GM12865 (cell line): ENCODE data around the gene IDH2.

ENCODE experiments used
- DNase-seq: peaks from one replicate; pipeline ENCODE4 v3.0.0; 2010; ENCODE audit warnings: low read depth
- H3K4me3 ChIP-seq: 2 replicates; pipeline ENCODE4 v1.5.1; 2011; ENCODE audit warnings: mild to moderate bottlenecking, low read depth, low read length, control low read depth
- CTCF ChIP-seq: IDR thresholded peaks from 2 replicates; pipeline ENCODE4 v1.5.1; 2011; ENCODE audit warnings: low read length, control low read depth, low read depth, inconsistent platforms; ENCODE audit not compliant: insufficient read depth; ENCODE audit errors: missing control alignments

Gene IDH2

GRCh38 chr15:90036806-90037510, 65.3 kb downstream of the IDH2 start:
- no peak overlapping the region for H3K4me3 ChIP-seq
- DNase-seq = no peak
- TF ChIP-seq CTCF = no peak

GRCh38 chr15:90036343-90036742, 65.9 kb downstream of the IDH2 start:
- DNase-seq = no peak
- H3K4me3 ChIP-seq = no peak overlapping the region
- no peak for TF ChIP-seq CTCF

DNA sequence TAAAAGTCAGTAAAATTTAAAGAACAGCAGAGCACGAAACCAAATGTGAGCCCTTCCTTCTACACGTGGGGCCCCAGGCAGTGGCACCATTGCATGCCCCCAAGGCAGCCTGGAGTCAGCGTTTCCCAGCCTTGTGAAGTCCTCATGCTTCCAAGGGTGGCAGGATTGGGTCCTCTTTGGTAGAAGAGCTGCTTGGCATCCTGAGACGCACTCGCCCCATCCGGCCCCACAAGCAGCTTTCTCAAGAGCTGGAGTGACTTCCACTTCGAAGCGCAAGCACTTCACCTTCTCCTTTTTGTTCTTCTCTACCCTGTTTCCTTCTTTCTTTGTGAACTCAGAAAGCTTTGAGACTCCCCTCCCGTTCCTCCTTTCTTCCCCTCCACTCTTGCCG, 66.4 kb downstream of the IDH2 start:
- TF ChIP-seq CTCF = no peak
- DNase-seq = no peak
- H3K4me3 ChIP-seq = no peak overlapping the region

GRCh38 chr15:90035095-90035839, 67.0 kb downstream of the IDH2 start:
- TF ChIP-seq CTCF = no peak
- no peak overlapping the region for H3K4me3 ChIP-seq
- no peak for DNase-seq

DNA sequence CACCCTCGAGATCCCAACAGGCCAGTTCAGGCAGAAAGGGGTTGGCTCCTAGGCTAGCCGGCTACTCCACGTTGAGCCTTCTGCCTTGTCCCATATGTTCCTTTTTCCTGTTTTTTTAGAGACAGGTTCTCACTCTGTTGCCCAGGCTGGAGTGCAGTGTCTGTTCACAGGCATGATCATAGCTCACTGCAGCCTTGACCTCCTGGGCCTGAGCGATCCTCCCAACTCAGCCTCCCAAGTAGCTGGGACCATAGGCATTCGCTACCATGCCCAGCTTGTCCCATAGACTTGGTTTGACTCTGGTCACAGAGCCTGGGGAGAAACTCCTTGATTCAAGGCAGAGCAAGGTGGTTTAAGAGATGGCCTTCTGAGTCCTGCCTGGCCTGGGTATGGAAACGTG, 68.8 kb downstream of the IDH2 start:
- no peak overlapping the region for H3K4me3 ChIP-seq
- no peak for TF ChIP-seq CTCF
- no peak for DNase-seq
